Loucy (cell line): Measurements from ENCODE around the gene ZC3H10.
A peak's percentile ranks its signal among the peaks of the same experiment; 100 is the strongest.

Experiments
- H2AFZ ChIP-seq: fragments of 200-600 bp; sonication (generic); 2 replicates; pipeline ENCODE4 v1.6.0; 2016; ENCODE audit warnings: antibody characterized with exemption, mild to moderate bottlenecking, low read length, moderate library complexity
- H3F3A ChIP-seq: fragments of 200-600 bp; 2 replicates; pipeline ENCODE4 v1.6.0; 2016; ENCODE audit warnings: antibody characterized with exemption, low read depth, mild to moderate bottlenecking
- H3K27me3 ChIP-seq: fragments of 200-600 bp; sonication (generic); 2 replicates; pipeline ENCODE4 v1.6.1; 2014; ENCODE audit warnings: low read length, mild to moderate bottlenecking; ENCODE audit not compliant: insufficient read depth, poor library complexity, severe bottlenecking
- H3K36me3 ChIP-seq: fragments of 200-600 bp; sonication (generic); 2 replicates; pipeline ENCODE4 v1.6.1; 2016; ENCODE audit warnings: low read length; ENCODE audit not compliant: insufficient read depth
- H3K4me1 ChIP-seq: fragments of 200-600 bp; sonication (generic); 2 replicates; pipeline ENCODE4 v1.5.1; 2014; ENCODE audit warnings: low read length, mild to moderate bottlenecking; ENCODE audit not compliant: insufficient read depth, poor library complexity, severe bottlenecking
- H3K4me2 ChIP-seq: fragments of 200-600 bp; sonication (generic); 2 replicates; pipeline ENCODE4 v1.6.0; 2014; ENCODE audit warnings: antibody characterized with exemption, low read length, low read depth, mild to moderate bottlenecking; ENCODE audit not compliant: poor library complexity, severe bottlenecking
- H3K4me3 ChIP-seq: fragments of 200-600 bp; sonication (generic); 2 replicates; pipeline ENCODE4 v1.5.1; 2014; ENCODE audit warnings: low read length, mild to moderate bottlenecking, mixed read lengths; ENCODE audit not compliant: poor library complexity, severe bottlenecking
- H3K79me2 ChIP-seq: fragments of 200-600 bp; sonication (generic); 2 replicates; pipeline ENCODE4 v1.6.1; 2014; ENCODE audit warnings: low read length; ENCODE audit not compliant: insufficient read depth
- H3K9ac ChIP-seq: fragments of 200-600 bp; sonication (generic); 2 replicates; pipeline ENCODE4 v1.6.0; 2014; ENCODE audit warnings: mild to moderate bottlenecking, low read depth, low read length, moderate library complexity; ENCODE audit not compliant: poor library complexity, severe bottlenecking
- H3K9me2 ChIP-seq: fragments of 200-600 bp; sonication (generic); replicated peaks from 2 replicates; pipeline ENCODE4 v1.6.1; 2016; ENCODE audit warnings: low read depth, low read length, mixed read lengths
- H3K9me3 ChIP-seq: fragments of 200-600 bp; sonication (generic); 2 replicates; pipeline ENCODE4 v1.6.1; 2014; ENCODE audit warnings: mild to moderate bottlenecking, antibody characterized with exemption, low read length, low read depth; ENCODE audit not compliant: insufficient read depth
- H4K20me1 ChIP-seq: fragments of 200-600 bp; sonication (generic); 2 replicates; pipeline ENCODE4 v1.6.0; 2014; ENCODE audit warnings: antibody characterized with exemption, low read length, mild to moderate bottlenecking; ENCODE audit not compliant: insufficient read depth, poor library complexity, severe bottlenecking
- EZH2phosphoT487 ChIP-seq: fragments of 200-600 bp; IDR thresholded peaks from 2 replicates; pipeline ENCODE4 v1.6.1; 2018; ENCODE audit warnings: antibody characterized with exemption, mild to moderate bottlenecking, moderate library complexity, borderline replicate concordance
- TF ChIP-seq, protein P1 (sequence below): fragments of 200-600 bp; sonication (generic); conservative IDR thresholded peaks from 2 replicates; pipeline ENCODE4 v1.5.1; 2014; ENCODE audit warnings: mild to moderate bottlenecking, antibody characterized with exemption, low read length

The ZC3H10 gene

DNA sequence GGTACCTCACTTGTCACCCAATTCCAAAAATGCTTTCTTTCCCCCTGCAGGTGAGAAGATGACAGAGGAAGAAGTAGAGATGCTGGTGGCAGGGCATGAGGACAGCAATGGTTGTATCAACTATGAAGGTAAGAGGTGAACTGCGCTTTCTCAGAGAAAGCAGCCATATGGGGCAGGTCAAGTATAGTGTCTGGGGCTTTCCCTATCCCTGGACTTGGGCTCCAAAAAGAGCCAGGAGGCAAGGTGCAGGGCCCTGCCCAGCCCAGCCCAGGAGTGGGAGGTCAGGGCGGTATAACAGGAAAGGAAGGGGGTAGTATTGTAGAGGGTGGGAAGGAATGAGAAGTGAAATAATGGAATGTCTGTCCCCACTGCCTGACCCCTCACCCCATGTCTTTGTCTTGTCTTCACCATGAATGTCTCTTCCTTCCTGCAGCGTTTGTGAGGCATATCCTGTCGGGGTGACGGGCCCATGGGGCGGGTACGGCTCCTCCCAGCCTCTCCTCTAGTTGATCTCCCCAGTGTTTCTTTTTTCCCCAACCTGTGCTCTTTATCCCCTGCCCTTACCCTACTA, 42.2 kb downstream of the ZC3H10 start:
- no peaks in the 10 kb centered on the region for H3K9me3 ChIP-seq
- H3F3A ChIP-seq: no peaks in the 10 kb centered on the region

DNA sequence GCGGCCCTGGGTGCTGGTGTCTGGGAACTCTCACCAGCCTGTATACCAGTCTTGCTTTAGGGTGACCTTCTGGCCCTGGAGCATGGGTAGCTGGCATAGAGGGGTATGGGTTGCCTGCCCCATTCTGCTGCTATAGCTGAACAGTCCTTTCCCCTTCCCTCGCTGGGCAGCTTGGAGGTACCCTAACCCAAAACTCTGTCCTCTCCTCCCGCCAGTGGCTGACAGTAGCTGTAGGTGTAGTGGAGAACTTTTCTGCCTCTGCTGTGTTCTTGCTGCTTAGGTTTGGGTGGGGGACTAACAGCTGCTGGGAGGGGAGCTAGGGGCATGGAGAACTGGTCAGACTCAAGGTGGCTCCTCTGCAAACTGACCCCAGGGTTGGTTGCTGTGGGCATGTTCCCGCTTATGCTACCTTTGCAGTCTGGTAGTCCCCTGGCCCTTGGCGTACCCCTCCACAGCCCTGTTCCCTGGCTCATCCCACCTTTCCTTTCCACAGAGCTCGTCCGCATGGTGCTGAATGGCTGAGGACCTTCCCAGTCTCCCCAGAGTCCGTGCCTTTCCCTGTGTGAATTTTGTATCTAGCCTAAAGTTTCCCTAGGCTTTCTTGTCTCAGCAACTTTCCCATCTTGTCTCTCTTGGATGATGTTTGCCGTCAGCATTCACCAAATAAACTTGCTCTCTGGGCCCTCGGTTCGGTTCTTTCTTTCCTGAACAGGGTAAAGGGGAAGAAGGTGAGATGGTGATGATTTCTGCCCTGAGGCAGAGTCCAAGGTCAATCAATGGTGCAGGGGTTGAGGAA, 43.0 kb downstream of the ZC3H10 start:
- Histone ChIP-seq H3F3A (no peaks in the 10 kb centered on the region), H3K4me3 (peak overlapping the region; percentile 98), H3K79me2 (peaks cover 52% of the 10 kb centered on the region), H4K20me1 (peaks cover 44% of the 10 kb centered on the region), H3K27me3 (no peaks in the 10 kb centered on the region), H2AFZ (no peak overlapping the region), H3K9me2 (no peaks in the 10 kb centered on the region), H3K9ac (peak overlapping the region; percentile 94), H3K9me3 (no peaks in the 10 kb centered on the region), H3K36me3 (peaks cover 65% of the 10 kb centered on the region; the same call in 1 of the 2 replicates), H3K4me1 (peaks cover 25% of the 10 kb centered on the region), H3K4me2 (peak overlapping the region; percentile 93)
- no peak for TF ChIP-seq EZH2phosphoT487
- TF ChIP-seq, protein P1, sequence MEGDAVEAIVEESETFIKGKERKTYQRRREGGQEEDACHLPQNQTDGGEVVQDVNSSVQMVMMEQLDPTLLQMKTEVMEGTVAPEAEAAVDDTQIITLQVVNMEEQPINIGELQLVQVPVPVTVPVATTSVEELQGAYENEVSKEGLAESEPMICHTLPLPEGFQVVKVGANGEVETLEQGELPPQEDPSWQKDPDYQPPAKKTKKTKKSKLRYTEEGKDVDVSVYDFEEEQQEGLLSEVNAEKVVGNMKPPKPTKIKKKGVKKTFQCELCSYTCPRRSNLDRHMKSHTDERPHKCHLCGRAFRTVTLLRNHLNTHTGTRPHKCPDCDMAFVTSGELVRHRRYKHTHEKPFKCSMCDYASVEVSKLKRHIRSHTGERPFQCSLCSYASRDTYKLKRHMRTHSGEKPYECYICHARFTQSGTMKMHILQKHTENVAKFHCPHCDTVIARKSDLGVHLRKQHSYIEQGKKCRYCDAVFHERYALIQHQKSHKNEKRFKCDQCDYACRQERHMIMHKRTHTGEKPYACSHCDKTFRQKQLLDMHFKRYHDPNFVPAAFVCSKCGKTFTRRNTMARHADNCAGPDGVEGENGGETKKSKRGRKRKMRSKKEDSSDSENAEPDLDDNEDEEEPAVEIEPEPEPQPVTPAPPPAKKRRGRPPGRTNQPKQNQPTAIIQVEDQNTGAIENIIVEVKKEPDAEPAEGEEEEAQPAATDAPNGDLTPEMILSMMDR: no peak

More for the DNA sequence above, 42.2 kb downstream of the ZC3H10 start:
- TF ChIP-seq, protein P1: no peak
- no peak for TF ChIP-seq EZH2phosphoT487
- Histone ChIP-seq H3K9me2 (no peaks in the 10 kb centered on the region), H2AFZ (no peak overlapping the region), H4K20me1 (peaks cover 44% of the 10 kb centered on the region), H3K79me2 (peaks cover 52% of the 10 kb centered on the region), H3K27me3 (no peaks in the 10 kb centered on the region), H3K4me2 (peak overlapping the region; percentile 93), H3K9ac (peak overlapping the region; percentile 94), H3K36me3 (peaks cover 57% of the 10 kb centered on the region; the same call in 1 of the 2 replicates), H3K4me1 (peaks cover 25% of the 10 kb centered on the region), H3K4me3 (peak overlapping the region; percentile 98)

DNA sequence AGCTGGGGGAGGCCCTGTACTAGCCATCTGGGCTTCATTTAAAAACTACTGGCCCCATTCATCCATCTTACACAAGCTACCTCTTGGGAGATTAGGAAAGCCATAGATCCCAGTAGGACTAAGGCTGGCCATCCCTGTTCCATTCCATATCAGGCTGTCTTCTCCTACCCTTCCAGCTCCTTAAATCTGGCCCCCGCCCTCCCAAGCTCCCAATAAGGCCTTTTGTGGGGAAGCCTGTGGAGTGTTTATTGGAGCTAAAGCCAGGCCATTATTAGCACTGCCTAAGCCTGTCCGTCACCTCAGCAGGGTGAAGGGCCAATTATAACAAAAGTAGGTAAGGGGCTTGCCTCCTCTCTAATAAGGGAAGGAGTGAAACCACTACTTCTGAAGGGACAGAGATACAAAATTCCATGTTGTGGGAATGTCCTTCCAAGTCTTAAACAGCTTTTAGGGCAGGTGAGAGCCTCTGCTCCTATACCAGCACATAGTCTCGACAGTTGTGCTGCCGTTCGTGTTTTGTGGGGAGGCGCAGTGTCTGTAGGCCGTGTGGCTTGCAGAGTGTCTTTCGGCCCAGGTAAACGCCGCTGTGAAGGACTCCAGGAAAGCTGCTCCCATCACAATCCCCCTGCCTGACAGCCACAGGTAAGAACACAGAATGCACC, 43.8 kb downstream of the ZC3H10 start:
- Histone ChIP-seq H3K4me3 (no peak overlapping the region), H2AFZ (no peak overlapping the region), H3K4me2 (peak overlapping the region; percentile 93), H3K9me2 (no peaks in the 10 kb centered on the region), H4K20me1 (peaks cover 44% of the 10 kb centered on the region), H3K27me3 (no peaks in the 10 kb centered on the region), H3F3A (no peaks in the 10 kb centered on the region), H3K9ac (no peak overlapping the region), H3K79me2 (peaks cover 47% of the 10 kb centered on the region), H3K9me3 (no peaks in the 10 kb centered on the region), H3K4me1 (peaks cover 25% of the 10 kb centered on the region), H3K36me3 (peaks cover 70% of the 10 kb centered on the region; the same call in 1 of the 2 replicates)
- TF ChIP-seq, protein P1: no peak
- TF ChIP-seq EZH2phosphoT487: no peak
